ENCODE data around the gene ASIC5. TPM values are rescaled to one million over a fixed set of nuclear protein-coding genes. Genes with fewer than 3 reads are reported as not detected.
A peak's percentile ranks its signal among the peaks of the same experiment; 100 is the strongest.

ASIC5 gene
- total RNA-seq, 1 experiment from 2014 or later: not detected

- H3K36me3 ChIP-seq (ENCODE audit: control insufficient read depth, insufficient read depth, low read length): no peaks in the 10 kb centered on the region
- CTCF ChIA-PET: no interaction called here
- no peaks in the 10 kb centered on the region for H3K27me3 Mint-ChIP-seq (ENCODE audit: insufficient read depth, unreplicated experiment)
- H3K27ac Mint-ChIP-seq (ENCODE audit: unreplicated experiment): no peak overlapping the region
- H3K27me3 ChIP-seq (replicated peaks; ENCODE audit: control insufficient read depth, insufficient read depth, low read length): no peaks in the 10 kb centered on the region
- peaks cover 7% of the 10 kb centered on the region for H3K4me1 Mint-ChIP-seq (ENCODE audit: low read depth, unreplicated experiment)
- BruUV-seq (replicated peaks): no TSS peak
- POLR2A ChIA-PET: no interaction called here
- no peak for DNase-seq
- intact Hi-C loops (cut with micrococcal nuclease; ENCODE audit: unreplicated experiment): no loop called here
- H3K4me1 ChIP-seq: peaks cover 22% of the 10 kb centered on the region
- TF ChIP-seq CTCF (IDR thresholded peaks at IDR 0.05; ENCODE audit: insufficient read depth in 1 of 2, low read depth in 1 of 2, low read length in 1 of 2, severe bottlenecking in 1 of 2, unreplicated experiment in 1 of 2): no peak
- H3K4me3 ChIP-seq (ENCODE audit: low read depth, low read length): no peak overlapping the region
- H3K9me3 ChIP-seq: peaks cover 4% of the 10 kb centered on the region
- H3K36me3 Mint-ChIP-seq (ENCODE audit: insufficient read depth, unreplicated experiment): no peaks in the 10 kb centered on the region
- no peak overlapping the region for H3K4me3 Mint-ChIP-seq (ENCODE audit: unreplicated experiment)
- no peaks in the 10 kb centered on the region for H3K9me3 Mint-ChIP-seq (ENCODE audit: unreplicated experiment)
These were observed 40.6 kb upstream of the ASIC5 start for GRCh38 chr4:155906554-155907247.

DNA sequence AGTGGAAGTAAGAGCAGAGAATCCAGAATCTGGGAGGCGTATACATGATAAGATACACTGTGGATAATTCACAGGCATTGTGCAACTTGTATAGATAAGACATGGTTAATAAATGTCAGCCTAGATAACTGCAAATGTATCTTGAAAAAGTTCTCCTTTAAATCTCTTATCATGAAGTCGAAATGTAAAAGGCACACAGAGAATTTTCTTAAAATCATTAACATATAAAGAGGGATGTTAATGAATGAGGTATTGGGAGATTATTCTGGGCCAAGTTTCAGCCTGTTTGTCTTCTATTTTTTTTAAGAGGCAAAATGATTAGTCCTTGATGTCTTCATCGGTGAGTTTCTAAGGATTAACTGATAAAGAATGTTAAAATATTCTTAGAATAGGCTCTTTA is 38.3 kb upstream of the ASIC5 start:
- Histone ChIP-seq H3K36me3 (ENCODE audit: control insufficient read depth, insufficient read depth, low read length) (no peaks in the 10 kb centered on the region), H3K4me3 (ENCODE audit: low read depth, low read length) (no peak overlapping the region), H3K9me3 (peaks cover 4% of the 10 kb centered on the region), H3K4me1 (peaks cover 34% of the 10 kb centered on the region), H3K27me3 (replicated peaks; ENCODE audit: control insufficient read depth, insufficient read depth, low read length) (no peaks in the 10 kb centered on the region)
- no peaks in the 10 kb centered on the region for H3K9me3 Mint-ChIP-seq (ENCODE audit: unreplicated experiment)
- no TSS peak for BruUV-seq (replicated peaks)
- intact Hi-C loops (cut with micrococcal nuclease; ENCODE audit: unreplicated experiment): loop anchor here (5.0 kb wide), 2 partner anchors 38 to 67 kb away; no protein-coding TSS in a partner anchor
- H3K36me3 Mint-ChIP-seq (ENCODE audit: insufficient read depth, unreplicated experiment): no peaks in the 10 kb centered on the region
- no peaks in the 10 kb centered on the region for H3K27me3 Mint-ChIP-seq (ENCODE audit: insufficient read depth, unreplicated experiment)
- TF ChIP-seq CTCF (IDR thresholded peaks at IDR 0.05; ENCODE audit: insufficient read depth in 1 of 2, low read depth in 1 of 2, low read length in 1 of 2, severe bottlenecking in 1 of 2, unreplicated experiment in 1 of 2): no peak
- peaks cover 14% of the 10 kb centered on the region for H3K4me1 Mint-ChIP-seq (ENCODE audit: low read depth, unreplicated experiment)
- H3K27ac Mint-ChIP-seq (ENCODE audit: unreplicated experiment): no peak overlapping the region
- CTCF ChIA-PET: no interaction called here
- POLR2A ChIA-PET: no interaction called here
- DNase-seq: peak in 1 of 2 experiments; percentile 8
- no peak overlapping the region for H3K4me3 Mint-ChIP-seq (ENCODE audit: unreplicated experiment)

DNA sequence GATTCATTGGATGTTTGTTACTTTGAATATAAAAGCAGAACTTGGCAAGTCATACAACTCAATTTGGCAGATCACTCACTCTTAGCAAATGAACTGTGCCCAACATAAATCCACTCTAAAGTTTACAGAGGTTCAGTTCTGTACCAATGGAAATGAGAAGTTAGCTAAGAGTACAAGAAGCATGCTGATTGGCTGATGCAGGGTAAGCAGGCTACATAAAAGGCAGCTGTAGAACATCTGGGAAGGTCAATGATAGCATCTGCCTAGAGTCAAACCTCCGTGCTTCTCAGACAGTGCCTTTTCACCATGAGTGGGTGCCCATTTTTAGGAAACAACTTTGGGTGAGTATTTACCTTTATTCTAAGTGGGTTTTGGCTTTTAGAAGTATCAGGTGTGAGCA is 37.4 kb upstream of the ASIC5 start, which contains the start of gene TDO2:
Gene TDO2, plus strand, starts transcription at position 244 of the 400 bp plus-strand sequence. Its CDS starts 63 bp downstream, at position 307.
- no TSS peak for BruUV-seq (replicated peaks)
- no peak within 1 kb of the TSS for H3K27ac Mint-ChIP-seq (ENCODE audit: unreplicated experiment)
- ChIA-PET CTCF (interaction anchor here (0.7 kb wide), 1 partner anchor 14 kb away, joined by 3 read pairs; no protein-coding TSS in a partner anchor), POLR2A (no interaction called here)
- H3K4me3 Mint-ChIP-seq (ENCODE audit: unreplicated experiment): no peak within 1 kb of the TSS
- H3K9me3 Mint-ChIP-seq (ENCODE audit: unreplicated experiment): peaks cover 2% of the 10 kb centered on the region
- Histone ChIP-seq H3K9me3 (peaks cover 4% of the 10 kb centered on the region), H3K4me1 (peaks cover 34% of the 10 kb centered on the region), H3K27me3 (replicated peaks; ENCODE audit: control insufficient read depth, insufficient read depth, low read length) (no peaks in the 10 kb centered on the region), H3K4me3 (ENCODE audit: low read depth, low read length) (no peak within 1 kb of the TSS), H3K36me3 (ENCODE audit: control insufficient read depth, insufficient read depth, low read length) (no peaks in the 10 kb centered on the region)
- no peak for DNase-seq
- peaks cover 14% of the 10 kb centered on the region for H3K4me1 Mint-ChIP-seq (ENCODE audit: low read depth, unreplicated experiment)
- no peaks in the 10 kb centered on the region for H3K27me3 Mint-ChIP-seq (ENCODE audit: insufficient read depth, unreplicated experiment)
- TF ChIP-seq CTCF (IDR thresholded peaks at IDR 0.05; ENCODE audit: insufficient read depth in 1 of 2, low read depth in 1 of 2, low read length in 1 of 2, severe bottlenecking in 1 of 2, unreplicated experiment in 1 of 2): no peak
- H3K36me3 Mint-ChIP-seq (ENCODE audit: insufficient read depth, unreplicated experiment): no peaks in the 10 kb centered on the region
- intact Hi-C loops (cut with micrococcal nuclease; ENCODE audit: unreplicated experiment): loop anchor here (5.0 kb wide), 2 partner anchors 39 to 66 kb away; no protein-coding TSS in a partner anchor

Data from Caco-2 (cell line).